ENCODE results near the gene APC. TPM values are rescaled to one million over a fixed set of nuclear protein-coding genes. Genes with fewer than 3 reads are reported as not detected.
"Not testable (repeated sequence)": the region's sequence is repeated elsewhere in the genome, so short reads cannot be mapped to it uniquely, and the experiment has no call there.

Gene APC
- total RNA-seq, 2 experiments from 2014 or later, result 19.5 to 19.8 TPM

DNA sequence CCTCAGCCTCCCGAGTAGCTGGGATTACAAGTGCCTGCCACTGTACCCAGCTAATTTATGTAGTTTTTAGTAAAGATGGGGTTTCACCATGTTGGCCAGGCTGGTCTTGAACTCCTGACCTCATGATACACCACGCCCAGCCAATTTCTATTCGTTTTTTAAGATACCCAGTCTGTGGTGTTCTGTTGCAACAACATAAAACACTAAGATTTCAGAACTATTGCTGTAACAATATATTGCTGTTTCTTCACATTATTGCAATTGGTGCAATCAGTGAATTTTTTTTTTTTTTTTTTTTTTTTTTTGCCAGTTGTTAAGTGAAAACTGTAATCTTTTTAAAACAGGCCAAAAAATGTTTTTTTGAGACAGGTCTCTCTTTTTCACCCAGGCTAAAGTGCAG lies 133.3 kb downstream of the APC start:
- H3K27ac Mint-ChIP-seq, result no peak overlapping the region
- H3K9me3 Mint-ChIP-seq, result no peaks in the 10 kb centered on the region
- no peak overlapping the region for H3K4me3 Mint-ChIP-seq
- H3K36me3 Mint-ChIP-seq, result peaks cover 38% of the 10 kb centered on the region
- H3K4me1 Mint-ChIP-seq, result peaks cover 34% of the 10 kb centered on the region
- no peaks in the 10 kb centered on the region for H3K27me3 Mint-ChIP-seq
- DNase-seq, result no peak

DNA sequence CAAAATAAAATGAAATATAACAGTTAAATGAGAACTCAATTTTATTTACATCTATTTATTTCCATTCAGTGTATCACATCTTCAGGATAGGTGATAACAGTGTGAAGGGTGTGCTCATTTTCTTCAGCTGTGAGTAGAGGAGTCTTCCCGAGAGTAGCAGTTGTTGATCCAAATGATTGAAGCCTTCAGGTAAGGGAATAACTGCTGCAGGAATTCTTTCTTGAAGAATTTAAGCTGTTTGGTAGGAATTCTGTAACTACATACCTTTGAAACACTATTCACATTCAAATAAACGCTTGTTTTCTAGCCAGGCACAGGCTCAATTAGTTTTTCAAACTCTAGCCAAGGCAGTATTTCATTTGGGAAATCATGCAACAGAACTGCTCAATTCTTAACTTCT lies 138.7 kb downstream of the APC start:
- no peaks in the 10 kb centered on the region for H3K9me3 Mint-ChIP-seq
- no peak overlapping the region for H3K4me3 Mint-ChIP-seq
- peaks cover 39% of the 10 kb centered on the region for H3K4me1 Mint-ChIP-seq
- H3K27me3 Mint-ChIP-seq, result no peaks in the 10 kb centered on the region
- H3K27ac Mint-ChIP-seq, result no peak overlapping the region
- no peak for DNase-seq
- H3K36me3 Mint-ChIP-seq, result peaks cover 29% of the 10 kb centered on the region

DNA sequence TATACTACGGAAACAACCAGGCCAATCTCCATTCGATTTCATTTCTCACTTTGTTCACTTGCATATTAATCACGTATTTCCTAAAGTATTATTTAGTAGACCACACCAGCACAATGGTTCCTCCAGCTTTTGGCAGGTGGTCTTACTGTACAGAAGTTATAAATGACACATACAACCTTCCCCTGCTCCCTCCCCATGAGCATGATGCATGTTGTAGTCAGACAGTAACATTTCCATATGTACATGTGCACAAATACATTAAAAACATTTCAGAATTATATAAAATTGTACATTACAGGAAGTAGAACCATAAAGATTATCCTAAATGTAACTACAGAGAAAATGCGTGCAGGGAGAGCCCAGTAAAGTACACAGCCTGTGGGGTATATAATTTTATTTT lies 140.4 kb downstream of the APC start:
- peaks cover 41% of the 10 kb centered on the region for H3K4me1 Mint-ChIP-seq
- no peaks in the 10 kb centered on the region for H3K27me3 Mint-ChIP-seq
- H3K9me3 Mint-ChIP-seq, result no peaks in the 10 kb centered on the region
- no peak overlapping the region for H3K4me3 Mint-ChIP-seq
- H3K36me3 Mint-ChIP-seq, result peaks cover 29% of the 10 kb centered on the region
- peak overlapping the region; percentile 8 for H3K27ac Mint-ChIP-seq
- DNase-seq, result no peak

DNA sequence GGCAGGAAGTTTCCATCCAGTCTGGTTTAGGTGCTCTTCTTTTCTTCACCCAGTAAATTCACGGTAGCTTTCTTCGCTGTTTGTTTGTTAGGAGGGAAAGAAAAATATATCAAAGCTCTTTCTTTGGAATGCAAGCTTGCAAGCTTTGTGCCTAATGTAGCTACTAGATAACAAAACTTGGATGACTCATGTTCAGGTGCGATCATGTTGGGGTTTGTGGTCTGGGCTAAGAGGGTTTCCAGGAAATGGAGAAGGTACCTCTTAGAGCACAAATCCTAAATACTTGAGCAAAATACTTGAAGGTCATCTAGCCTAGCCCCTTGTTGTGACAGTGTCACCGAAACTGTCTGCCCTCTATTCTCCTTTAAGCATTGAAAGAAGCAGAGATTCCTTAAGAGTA lies 141.1 kb downstream of the APC start:
- DNase-seq, result peak; percentile 61
- Mint-ChIP-seq H3K9me3 (no peaks in the 10 kb centered on the region), H3K4me1 (peaks cover 38% of the 10 kb centered on the region), H3K27me3 (no peaks in the 10 kb centered on the region), H3K36me3 (peaks cover 26% of the 10 kb centered on the region), H3K27ac (peak overlapping the region; percentile 83), H3K4me3 (peak overlapping the region; percentile 41)

DNA sequence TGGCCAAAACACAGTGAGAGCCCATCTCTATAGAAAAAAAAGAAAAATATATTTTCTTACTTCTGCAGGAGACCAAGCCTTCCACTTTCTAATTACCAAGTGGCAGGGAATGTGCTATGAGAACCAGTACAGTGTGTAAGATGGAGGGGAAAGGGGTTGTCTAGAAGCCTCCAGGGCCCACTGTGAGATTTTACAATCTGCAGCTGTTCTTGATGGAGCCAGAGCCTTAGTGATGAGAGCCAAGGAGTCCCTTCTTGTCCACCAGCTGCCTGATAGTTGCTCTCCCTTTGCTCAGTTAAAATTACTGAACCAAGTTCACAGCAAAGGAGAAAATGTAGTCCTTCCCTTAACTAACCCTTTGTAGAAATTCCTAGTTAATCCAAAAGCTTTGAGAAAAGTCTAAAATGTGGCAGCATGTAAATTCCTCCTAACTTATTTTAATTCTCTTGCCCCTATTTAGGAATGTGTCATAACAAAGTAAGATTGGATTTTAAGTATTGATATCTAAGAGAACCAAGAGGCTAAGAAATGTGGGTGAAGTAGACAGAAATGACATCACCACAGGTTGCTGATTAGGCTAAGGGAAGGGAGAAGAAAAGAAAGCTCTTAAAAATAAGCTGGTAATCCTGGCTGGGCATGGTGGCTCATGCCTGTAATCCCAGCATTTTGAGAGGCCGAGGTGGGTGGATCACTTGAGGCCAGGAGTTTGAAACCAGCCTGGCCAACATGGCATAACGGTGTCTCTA lies 142.7 kb downstream of the APC start:
- H3K4me3 Mint-ChIP-seq, result no peak overlapping the region
- no peaks in the 10 kb centered on the region for H3K27me3 Mint-ChIP-seq
- no peak for DNase-seq
- H3K4me1 Mint-ChIP-seq, result peaks cover 35% of the 10 kb centered on the region
- peak overlapping the region; percentile 75 for H3K27ac Mint-ChIP-seq
- peaks cover 23% of the 10 kb centered on the region for H3K36me3 Mint-ChIP-seq
- no peaks in the 10 kb centered on the region for H3K9me3 Mint-ChIP-seq

DNA sequence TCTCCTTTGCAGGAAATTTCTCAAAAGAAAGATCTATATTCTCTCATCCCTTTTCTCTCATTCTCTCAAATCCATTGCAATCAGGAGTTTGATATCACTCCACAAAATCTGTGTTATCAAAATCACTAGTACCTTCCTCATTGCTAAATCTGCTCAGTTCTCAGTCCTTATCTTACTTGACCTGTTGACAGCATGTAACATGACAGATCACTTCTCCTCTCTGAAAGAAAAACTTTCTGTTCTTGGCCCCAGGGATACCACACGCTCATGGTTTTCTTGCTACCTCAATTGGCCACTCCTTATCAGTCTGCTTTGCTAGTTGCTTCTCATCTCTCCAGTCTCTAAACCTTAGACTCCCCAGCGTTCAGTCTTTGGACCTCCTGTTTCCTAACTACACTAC lies 145.5 kb downstream of the APC start:
- no peaks in the 10 kb centered on the region for H3K27me3 Mint-ChIP-seq
- no peak overlapping the region for H3K27ac Mint-ChIP-seq
- H3K36me3 Mint-ChIP-seq, result peaks cover 33% of the 10 kb centered on the region
- peaks cover 36% of the 10 kb centered on the region for H3K4me1 Mint-ChIP-seq
- no peak for DNase-seq
- no peak overlapping the region for H3K4me3 Mint-ChIP-seq
- H3K9me3 Mint-ChIP-seq, result no peaks in the 10 kb centered on the region

DNA sequence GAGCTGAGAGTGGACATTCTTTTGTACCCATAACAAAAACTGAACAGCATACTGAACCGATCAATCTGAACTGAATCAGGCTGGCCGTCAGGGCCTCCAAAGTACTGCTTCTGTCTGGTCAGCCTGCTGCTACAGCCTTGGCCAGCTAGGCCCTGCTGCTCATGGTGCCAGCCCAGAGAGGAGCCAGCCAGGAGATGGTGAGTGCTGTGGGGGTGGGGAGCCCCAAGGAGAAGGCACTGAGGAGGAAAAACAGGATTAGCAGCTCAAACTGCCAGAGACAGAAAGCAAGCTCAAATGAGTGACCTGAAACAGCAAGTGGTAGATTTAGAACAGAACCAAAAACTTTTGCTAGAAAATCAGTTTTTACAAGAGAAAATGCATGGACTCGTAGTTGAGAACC lies 147.3 kb downstream of the APC start:
- Mint-ChIP-seq H3K27me3 (no peaks in the 10 kb centered on the region), H3K27ac (peak overlapping the region; percentile 27), H3K4me3 (no peak overlapping the region), H3K9me3 (peaks cover 3% of the 10 kb centered on the region), H3K4me1 (peaks cover 32% of the 10 kb centered on the region), H3K36me3 (peaks cover 36% of the 10 kb centered on the region)
- DNase-seq, result no peak

DNA sequence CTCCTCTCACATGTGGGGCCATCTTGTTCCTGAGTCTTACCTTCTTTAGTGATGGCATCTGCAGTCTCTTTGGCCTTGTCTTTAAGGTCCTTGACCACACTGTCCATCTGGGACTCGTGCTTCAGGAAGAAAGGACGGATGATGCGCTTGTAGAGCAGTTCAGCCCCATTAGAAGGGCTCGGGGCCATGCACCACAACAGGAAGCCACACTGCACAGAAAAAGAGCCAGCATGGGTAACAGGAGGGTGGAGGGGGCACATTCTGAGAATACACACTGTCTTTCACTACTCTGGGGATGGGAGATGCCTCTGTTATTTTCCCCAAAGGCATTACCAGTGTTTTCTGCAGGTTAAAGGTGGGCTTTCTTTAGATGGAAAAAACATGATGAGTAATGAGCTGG lies 149.3 kb downstream of the APC start:
- DNase-seq, result no peak
- H3K27me3 Mint-ChIP-seq, result no peaks in the 10 kb centered on the region
- peaks cover 40% of the 10 kb centered on the region for H3K36me3 Mint-ChIP-seq
- peak overlapping the region; percentile 65 for H3K27ac Mint-ChIP-seq
- peaks cover 3% of the 10 kb centered on the region for H3K9me3 Mint-ChIP-seq
- peaks cover 24% of the 10 kb centered on the region for H3K4me1 Mint-ChIP-seq
- no peak overlapping the region for H3K4me3 Mint-ChIP-seq

DNA sequence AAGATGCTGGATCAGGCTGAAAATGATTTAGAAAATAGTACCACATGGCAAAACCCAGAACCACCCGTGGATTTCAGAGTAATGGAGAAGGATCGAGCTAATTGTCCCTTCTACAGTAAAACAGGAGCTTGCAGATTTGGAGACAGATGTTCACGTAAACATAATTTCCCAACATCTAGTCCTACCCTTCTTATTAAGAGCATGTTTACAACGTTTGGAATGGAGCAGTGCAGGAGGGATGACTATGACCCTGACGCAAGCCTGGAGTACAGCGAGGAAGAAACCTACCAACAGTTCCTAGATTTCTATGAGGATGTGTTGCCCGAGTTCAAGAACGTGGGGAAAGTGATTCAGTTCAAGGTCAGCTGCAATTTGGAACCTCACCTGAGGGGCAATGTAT lies 154.4 kb downstream of the APC start:
- Mint-ChIP-seq H3K4me1 (peaks cover 17% of the 10 kb centered on the region), H3K36me3 (peaks cover 38% of the 10 kb centered on the region)
- DNase-seq, H3K27me3 Mint-ChIP-seq, H3K9me3 Mint-ChIP-seq, H3K27ac Mint-ChIP-seq, H3K4me3 Mint-ChIP-seq: not testable (repeated sequence)

DNA sequence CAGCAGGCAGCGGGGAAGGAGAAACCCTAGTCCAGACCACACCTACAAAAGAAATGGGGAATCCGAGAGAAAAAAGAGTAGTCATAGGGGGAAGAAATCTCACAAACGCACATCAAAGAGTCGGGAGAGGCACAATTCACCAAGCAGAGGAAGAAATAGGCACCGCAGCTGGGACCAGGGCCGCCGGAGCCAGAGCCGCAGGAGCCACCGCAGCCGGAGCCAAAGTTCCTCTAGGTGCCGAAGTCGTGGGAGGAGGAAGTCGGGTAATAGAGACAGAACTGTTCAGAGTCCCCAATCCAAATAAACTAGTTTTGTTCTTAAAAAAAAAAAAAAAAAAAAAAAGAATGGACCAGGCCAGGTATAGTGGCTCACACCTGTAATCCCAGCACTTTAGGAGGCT lies 155.1 kb downstream of the APC start:
- H3K27me3 Mint-ChIP-seq, result no peaks in the 10 kb centered on the region
- H3K9me3 Mint-ChIP-seq, result peaks cover 3% of the 10 kb centered on the region
- H3K4me1 Mint-ChIP-seq, result peaks cover 12% of the 10 kb centered on the region
- H3K4me3 Mint-ChIP-seq, result no peak overlapping the region
- DNase-seq, result no peak
- H3K36me3 Mint-ChIP-seq, result peaks cover 37% of the 10 kb centered on the region
- no peak overlapping the region for H3K27ac Mint-ChIP-seq

DNA sequence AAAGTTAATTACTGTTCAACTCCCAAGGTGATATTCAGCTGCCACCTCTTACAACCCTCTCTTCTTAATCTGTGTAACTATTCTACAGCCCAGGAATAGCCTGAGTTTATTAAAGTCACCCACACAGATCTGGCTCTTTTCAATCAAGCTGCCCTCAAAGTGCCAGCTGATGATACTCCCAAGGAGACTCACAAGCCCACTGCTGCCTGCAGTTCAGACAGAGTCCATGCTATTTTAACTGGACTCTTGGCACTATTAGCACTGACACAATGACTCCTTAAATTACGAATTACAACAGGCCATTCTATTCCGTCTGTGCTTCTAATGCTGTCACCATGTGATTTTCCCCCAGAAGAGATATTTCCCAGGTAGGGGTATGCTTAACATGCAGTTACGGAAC lies 158.0 kb downstream of the APC start:
- Mint-ChIP-seq H3K9me3 (no peaks in the 10 kb centered on the region), H3K27ac (no peak overlapping the region), H3K27me3 (no peaks in the 10 kb centered on the region), H3K4me1 (peaks cover 2% of the 10 kb centered on the region), H3K36me3 (peaks cover 31% of the 10 kb centered on the region), H3K4me3 (no peak overlapping the region)
- DNase-seq, result no peak

Other genes with a start within 250 kb of the APC start
- gene SRP19, start 123.4 kb downstream of the APC start, total RNA-seq, result 10 to 100 TPM; 66.5 to 67.3 TPM
- gene REEP5, start 184.3 kb downstream of the APC start, total RNA-seq, result 10 to 100 TPM; 40.0 to 45.3 TPM
- gene DCP2, start 238.9 kb downstream of the APC start, total RNA-seq, result 10 to 100 TPM; 78.0 to 78.7 TPM

Measured in activated naive CD8-positive, alpha-beta T cell treated with anti-CD3 and anti-CD28 coated beads for 36 hours (primary cell).